ENCODE measurements around the gene PRLH. TPM values are rescaled to one million over a fixed set of nuclear protein-coding genes. Genes with fewer than 3 reads are reported as not detected.

PRLH gene
- total and polyA plus RNA-seq, 2 of the 13 experiments (the other 11 are each of a cell fraction or from before 2014, with no cell fraction given), result not detected

DNA sequence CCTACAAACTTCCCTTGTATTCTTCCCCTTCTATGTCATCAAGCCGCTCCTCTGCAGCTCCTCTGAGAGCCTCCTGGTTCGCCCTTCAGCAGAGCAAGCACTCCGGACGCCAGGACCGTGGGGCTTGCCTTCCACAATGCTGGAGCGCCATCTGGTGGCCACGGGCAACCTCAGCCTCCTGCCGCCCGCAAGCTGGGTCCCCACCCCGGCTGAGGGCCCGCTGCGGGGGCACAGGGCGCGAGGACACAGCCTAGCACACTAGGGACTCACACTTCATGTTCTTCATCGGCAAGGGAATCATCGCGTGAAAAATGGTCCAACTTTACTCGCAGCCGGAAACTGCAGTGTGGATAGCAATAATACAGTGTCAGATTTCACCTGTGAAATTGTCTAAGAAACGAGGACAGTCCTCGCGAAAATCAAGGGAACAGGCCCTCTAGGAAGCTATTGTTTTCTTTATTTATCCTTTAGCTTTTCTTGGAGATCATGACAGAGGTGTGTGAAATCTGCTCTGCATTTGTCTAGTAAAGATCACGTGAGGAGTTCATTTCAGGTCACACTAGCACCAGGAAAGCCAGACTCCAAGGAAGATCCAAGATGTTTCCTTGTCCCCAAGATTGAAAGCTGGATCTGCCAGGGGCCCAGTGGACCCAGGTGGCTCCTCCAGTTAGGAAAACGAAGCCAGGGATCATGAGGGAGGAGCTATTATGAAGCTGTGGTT is 5.8 kb downstream of the PRLH start (continued):
- TF ChIP-seq ZKSCAN5 (CRISPR knock-in tag; IDR thresholded peaks at IDR 0.05), result 0 out of 2 replicates have a peak, but pooled peaks have one; percentile 35
- TF ChIP-seq SP2 (CRISPR knock-in tag; IDR thresholded peaks at IDR 0.05), result no peak
- TF ChIP-seq RNF2 (conservative IDR thresholded peaks at IDR 0.05; ENCODE audit: low read depth), result 0 out of 2 replicates have a peak, but pooled peaks have one; percentile 48
- no peak; the same call in 1 of the 2 replicates for TF ChIP-seq ATRX (CRISPR knock-in tag; IDR thresholded peaks at IDR 0.05; ENCODE audit: borderline replicate concordance)
- TF ChIP-seq SMC3 (IDR thresholded peaks at IDR 0.05; ENCODE audit: low read length), result peak; percentile 85
- TF ChIP-seq ZNF607 (CRISPR knock-in tag; IDR thresholded peaks at IDR 0.05; ENCODE audit: borderline replicate concordance), result 0 out of 2 replicates have a peak, but pooled peaks have one; percentile 9
- peak; percentile 97; the same call in 1 of the 2 replicates for TF ChIP-seq SMAD1 (CRISPR knock-in tag; IDR thresholded peaks at IDR 0.05; ENCODE audit: borderline replicate concordance, low read depth)
- TF ChIP-seq, protein P1, sequence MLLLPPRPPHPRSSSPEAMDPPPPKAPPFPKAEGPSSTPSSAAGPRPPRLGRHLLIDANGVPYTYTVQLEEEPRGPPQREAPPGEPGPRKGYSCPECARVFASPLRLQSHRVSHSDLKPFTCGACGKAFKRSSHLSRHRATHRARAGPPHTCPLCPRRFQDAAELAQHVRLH (CRISPR knock-in tag; IDR thresholded peaks at IDR 0.05; ENCODE audit: borderline replicate concordance, low read depth), result peak; percentile 71; the same call in 1 of the 2 replicates
- TF ChIP-seq, protein P2, sequence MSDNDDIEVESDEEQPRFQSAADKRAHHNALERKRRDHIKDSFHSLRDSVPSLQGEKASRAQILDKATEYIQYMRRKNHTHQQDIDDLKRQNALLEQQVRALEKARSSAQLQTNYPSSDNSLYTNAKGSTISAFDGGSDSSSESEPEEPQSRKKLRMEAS (IDR thresholded peaks at IDR 0.05), result peak; percentile 70; the same call in 1 of the 2 replicates
- TF ChIP-seq, protein P3, sequence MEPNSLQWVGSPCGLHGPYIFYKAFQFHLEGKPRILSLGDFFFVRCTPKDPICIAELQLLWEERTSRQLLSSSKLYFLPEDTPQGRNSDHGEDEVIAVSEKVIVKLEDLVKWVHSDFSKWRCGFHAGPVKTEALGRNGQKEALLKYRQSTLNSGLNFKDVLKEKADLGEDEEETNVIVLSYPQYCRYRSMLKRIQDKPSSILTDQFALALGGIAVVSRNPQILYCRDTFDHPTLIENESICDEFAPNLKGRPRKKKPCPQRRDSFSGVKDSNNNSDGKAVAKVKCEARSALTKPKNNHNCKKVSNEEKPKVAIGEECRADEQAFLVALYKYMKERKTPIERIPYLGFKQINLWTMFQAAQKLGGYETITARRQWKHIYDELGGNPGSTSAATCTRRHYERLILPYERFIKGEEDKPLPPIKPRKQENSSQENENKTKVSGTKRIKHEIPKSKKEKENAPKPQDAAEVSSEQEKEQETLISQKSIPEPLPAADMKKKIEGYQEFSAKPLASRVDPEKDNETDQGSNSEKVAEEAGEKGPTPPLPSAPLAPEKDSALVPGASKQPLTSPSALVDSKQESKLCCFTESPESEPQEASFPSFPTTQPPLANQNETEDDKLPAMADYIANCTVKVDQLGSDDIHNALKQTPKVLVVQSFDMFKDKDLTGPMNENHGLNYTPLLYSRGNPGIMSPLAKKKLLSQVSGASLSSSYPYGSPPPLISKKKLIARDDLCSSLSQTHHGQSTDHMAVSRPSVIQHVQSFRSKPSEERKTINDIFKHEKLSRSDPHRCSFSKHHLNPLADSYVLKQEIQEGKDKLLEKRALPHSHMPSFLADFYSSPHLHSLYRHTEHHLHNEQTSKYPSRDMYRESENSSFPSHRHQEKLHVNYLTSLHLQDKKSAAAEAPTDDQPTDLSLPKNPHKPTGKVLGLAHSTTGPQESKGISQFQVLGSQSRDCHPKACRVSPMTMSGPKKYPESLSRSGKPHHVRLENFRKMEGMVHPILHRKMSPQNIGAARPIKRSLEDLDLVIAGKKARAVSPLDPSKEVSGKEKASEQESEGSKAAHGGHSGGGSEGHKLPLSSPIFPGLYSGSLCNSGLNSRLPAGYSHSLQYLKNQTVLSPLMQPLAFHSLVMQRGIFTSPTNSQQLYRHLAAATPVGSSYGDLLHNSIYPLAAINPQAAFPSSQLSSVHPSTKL (CRISPR knock-in tag; IDR thresholded peaks at IDR 0.05), result peak; percentile 69
- no peak for TF ChIP-seq SOX6 (IDR thresholded peaks at IDR 0.05)
- peak; percentile 29; the same call in 1 of the 2 replicates for TF ChIP-seq SOX6 (CRISPR knock-in tag; IDR thresholded peaks at IDR 0.05)
- peak; percentile 74; the same call in 1 of the 2 replicates for TF ChIP-seq ZIK1 (CRISPR knock-in tag; IDR thresholded peaks at IDR 0.05; ENCODE audit: borderline replicate concordance, low read depth)
- TF ChIP-seq KMT2A (CRISPR knock-in tag; IDR thresholded peaks at IDR 0.05), result peak; percentile 63
- TF ChIP-seq, protein P4, sequence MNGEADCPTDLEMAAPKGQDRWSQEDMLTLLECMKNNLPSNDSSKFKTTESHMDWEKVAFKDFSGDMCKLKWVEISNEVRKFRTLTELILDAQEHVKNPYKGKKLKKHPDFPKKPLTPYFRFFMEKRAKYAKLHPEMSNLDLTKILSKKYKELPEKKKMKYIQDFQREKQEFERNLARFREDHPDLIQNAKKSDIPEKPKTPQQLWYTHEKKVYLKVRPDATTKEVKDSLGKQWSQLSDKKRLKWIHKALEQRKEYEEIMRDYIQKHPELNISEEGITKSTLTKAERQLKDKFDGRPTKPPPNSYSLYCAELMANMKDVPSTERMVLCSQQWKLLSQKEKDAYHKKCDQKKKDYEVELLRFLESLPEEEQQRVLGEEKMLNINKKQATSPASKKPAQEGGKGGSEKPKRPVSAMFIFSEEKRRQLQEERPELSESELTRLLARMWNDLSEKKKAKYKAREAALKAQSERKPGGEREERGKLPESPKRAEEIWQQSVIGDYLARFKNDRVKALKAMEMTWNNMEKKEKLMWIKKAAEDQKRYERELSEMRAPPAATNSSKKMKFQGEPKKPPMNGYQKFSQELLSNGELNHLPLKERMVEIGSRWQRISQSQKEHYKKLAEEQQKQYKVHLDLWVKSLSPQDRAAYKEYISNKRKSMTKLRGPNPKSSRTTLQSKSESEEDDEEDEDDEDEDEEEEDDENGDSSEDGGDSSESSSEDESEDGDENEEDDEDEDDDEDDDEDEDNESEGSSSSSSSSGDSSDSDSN (CRISPR knock-in tag; IDR thresholded peaks at IDR 0.05), result peak; percentile 75
- peak; percentile 57 for TF ChIP-seq FOXO1 (CRISPR knock-in tag; IDR thresholded peaks at IDR 0.05)
- peak; percentile 31; the same call in 1 of the 2 replicates for TF ChIP-seq ATF2 (CRISPR knock-in tag; IDR thresholded peaks at IDR 0.05)
